Natural killer cell (primary cell): Measurements from ENCODE around the gene IQCK. TPM values are rescaled to one million over a fixed set of nuclear protein-coding genes. Genes with fewer than 3 reads are reported as not detected.

Experiments
- ATAC-seq, 3 donors: fragments of 150-1000 bp in 2 of 3; fragments of 200-7000 bp in 1 of 3; cut with Tn5 transposase; 1 replicate in 1 of 3; 2 replicates in 2 of 3; pipeline ENCODE4 v1.10.0; 2021; ENCODE audit warnings: mild to moderate bottlenecking in 2 of 3, moderate library complexity in 2 of 3
- DNase-seq, 2 donors: peaks; one replicate each; pipeline versions ENCODE4 v3.0.0 to v3.0.0-alpha.2; 2013 to 2021; ENCODE audit warnings: mixed read lengths in 1 of 2
- H3K27ac ChIP-seq: one replicate; pipeline ENCODE4 v1.5.1; 2013; ENCODE audit warnings: mild to moderate bottlenecking, low read length
- H3K27me3 ChIP-seq: one replicate; pipeline ENCODE4 v1.6.1; 2013; ENCODE audit warnings: low read length; ENCODE audit not compliant: control insufficient read depth, insufficient read depth
- H3K36me3 ChIP-seq: one replicate; pipeline ENCODE4 v1.6.1; 2013; ENCODE audit warnings: low read length; ENCODE audit not compliant: control insufficient read depth, insufficient read depth
- H3K4me1 ChIP-seq: one replicate; pipeline ENCODE4 v1.6.1; 2013; ENCODE audit warnings: low read length; ENCODE audit not compliant: control insufficient read depth, insufficient read depth
- H3K4me3 ChIP-seq: one replicate; pipeline ENCODE4 v1.5.1; 2013; ENCODE audit warnings: low read length
- H3K9me3 ChIP-seq: one replicate; pipeline ENCODE4 v1.6.1; 2013; ENCODE audit warnings: low read length; ENCODE audit not compliant: control insufficient read depth, insufficient read depth
- H3K27ac Mint-ChIP-seq, 2 donors: one replicate each; pipeline ENCODE4 v1.8.0; 2022; ENCODE audit warnings: mild to moderate bottlenecking in 2 of 2, mixed read lengths in 2 of 2, moderate library complexity in 1 of 2
- H3K27me3 Mint-ChIP-seq, 2 donors: one replicate each; pipeline ENCODE4 v1.8.0; 2022; ENCODE audit warnings: low read depth in 2 of 2, mixed read lengths in 2 of 2
- H3K36me3 Mint-ChIP-seq: one replicate; pipeline ENCODE4 v1.8.0; 2022; ENCODE audit warnings: mixed read lengths
- H3K4me1 Mint-ChIP-seq, 2 donors: one replicate each; pipeline ENCODE4 v1.8.0; 2022; ENCODE audit warnings: mixed read lengths in 2 of 2
- H3K4me3 Mint-ChIP-seq: one replicate; pipeline ENCODE4 v1.8.0; 2022; ENCODE audit warnings: mild to moderate bottlenecking, moderate library complexity, mixed read lengths
- H3K9me3 Mint-ChIP-seq, 2 donors: one replicate each; pipeline ENCODE4 v1.8.0; 2022; ENCODE audit warnings: mixed read lengths in 2 of 2
- CTCF ChIP-seq: fragments of 200-600 bp; IDR thresholded peaks from one replicate; pipeline ENCODE4 v1.8.0; 2022; ENCODE audit warnings: antibody characterized with exemption
- WGBS: methylation state at CpG from one replicate; pipeline ENCODE4 v1.1.7; 2013; ENCODE audit warnings: missing lambda C conversion rate; ENCODE audit not compliant: insufficient coverage; 5-methylcytosine and 5-hydroxymethylcytosine counted together
- intact Hi-C: fragments of 100-400 bp; cut with micrococcal nuclease; formaldehyde crosslinking; loops from one replicate; pipeline ENCODE4 v1.14.2; 2022
- total RNA-seq, 4 donors: library from RNA; stranded (reverse); fragments of 120-200 nt in 1 of 4; gene quantifications; one replicate each; pipeline versions ENCODE4 v1.2.3 to v1.2.4, GENCODE V29; 2013 to 2022

The IQCK gene
- total RNA-seq, 3 donors from 2014 or later (not counting 1 experiment from before 2014, with no cell fraction given) = 0.38 to 1.8 (median 0.68) TPM

- Histone ChIP-seq H3K36me3 (no peaks in the 10 kb centered on the region), H3K4me3 (no peak overlapping the region), H3K9me3 (no peaks in the 10 kb centered on the region), H3K27me3 (no peaks in the 10 kb centered on the region), H3K27ac (no peak overlapping the region), H3K4me1 (no peaks in the 10 kb centered on the region)
- intact Hi-C loops = no loop called here
- TF ChIP-seq CTCF = no peak
- DNase-seq = no peak
- Mint-ChIP-seq H3K27me3 (no peaks in the 10 kb centered on the region), H3K36me3 (no peaks in the 10 kb centered on the region), H3K4me3 (no peak overlapping the region), H3K27ac (no peak overlapping the region), H3K9me3 (no peaks in the 10 kb centered on the region), H3K4me1 (no peaks in the 10 kb centered on the region)
- no peak for ATAC-seq
- 75% methylated on average over 3 of the region's 3 CpGs for WGBS
These were observed 48.4 kb downstream of the IQCK start for GRCh38 chr16:19766554-19766884.

- H3K36me3 Mint-ChIP-seq = no peaks in the 10 kb centered on the region
- H3K4me3 ChIP-seq = no peak overlapping the region
- no peak for ATAC-seq
- no peaks in the 10 kb centered on the region for H3K9me3 ChIP-seq
- no peaks in the 10 kb centered on the region for H3K4me1 ChIP-seq
- WGBS = 91% methylated on average over 9 of the region's 9 CpGs
- intact Hi-C loops = no loop called here
- H3K27ac Mint-ChIP-seq = no peak overlapping the region
- no peaks in the 10 kb centered on the region for H3K9me3 Mint-ChIP-seq
- H3K4me3 Mint-ChIP-seq = no peak overlapping the region
- no peaks in the 10 kb centered on the region for H3K36me3 ChIP-seq
- DNase-seq = no peak
- H3K27me3 ChIP-seq = no peaks in the 10 kb centered on the region
- no peak for TF ChIP-seq CTCF
- H3K27me3 Mint-ChIP-seq = no peaks in the 10 kb centered on the region
- H3K27ac ChIP-seq = no peak overlapping the region
- H3K4me1 Mint-ChIP-seq = no peaks in the 10 kb centered on the region
These were observed 48.9 kb downstream of the IQCK start for GRCh38 chr16:19766988-19767387.

DNA sequence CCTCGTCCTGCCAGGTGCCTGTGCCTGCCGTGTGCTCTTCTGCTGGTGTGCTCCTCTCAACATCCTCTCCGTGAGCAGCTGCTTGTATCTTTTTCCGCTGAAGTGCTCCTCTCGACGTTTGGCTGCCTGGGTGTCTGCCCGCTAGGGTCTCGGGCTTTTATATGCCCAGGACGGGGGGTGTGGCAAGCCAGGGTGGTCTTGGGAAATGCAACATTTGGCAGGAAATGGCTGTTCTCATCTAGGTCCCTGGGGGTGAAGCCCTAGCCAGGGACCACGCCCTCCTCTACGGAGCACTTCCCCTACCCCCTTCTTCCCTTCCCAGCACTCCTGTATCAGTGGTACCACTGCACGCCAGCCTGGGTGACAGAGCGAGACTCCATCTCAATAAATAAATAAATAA lies 49.4 kb downstream of the IQCK start:
- Histone ChIP-seq H3K27me3 (no peaks in the 10 kb centered on the region), H3K4me1 (no peaks in the 10 kb centered on the region), H3K9me3 (no peaks in the 10 kb centered on the region), H3K36me3 (no peaks in the 10 kb centered on the region), H3K4me3 (no peak overlapping the region), H3K27ac (no peak overlapping the region)
- 90% methylated on average over 11 of the region's 13 CpGs for WGBS
- DNase-seq (no peak), ATAC-seq (no peak)
- H3K27ac Mint-ChIP-seq = no peak overlapping the region
- H3K4me1 Mint-ChIP-seq = no peaks in the 10 kb centered on the region
- H3K27me3 Mint-ChIP-seq = no peaks in the 10 kb centered on the region
- H3K9me3 Mint-ChIP-seq = no peaks in the 10 kb centered on the region
- TF ChIP-seq CTCF = no peak
- intact Hi-C loops = no loop called here
- H3K36me3 Mint-ChIP-seq = no peaks in the 10 kb centered on the region
- no peak overlapping the region for H3K4me3 Mint-ChIP-seq

GRCh38 chr16:19769239-19769638 lies 51.2 kb downstream of the IQCK start:
- H3K36me3 ChIP-seq = no peaks in the 10 kb centered on the region
- H3K27me3 Mint-ChIP-seq = peaks cover 2 to 6% of the 10 kb centered on the region in 2 donors

More at GRCh38 chr16:19769239-19769638, 51.2 kb downstream of the IQCK start:
- no peak overlapping the region for H3K4me3 ChIP-seq
- H3K9me3 ChIP-seq = no peaks in the 10 kb centered on the region
- intact Hi-C loops = no loop called here
- DNase-seq (no peak), ATAC-seq (no peak)
- WGBS = 95% methylated on average over 3 of the region's 4 CpGs
- H3K27ac ChIP-seq = no peak overlapping the region
- H3K4me1 ChIP-seq = no peaks in the 10 kb centered on the region
- no peaks in the 10 kb centered on the region for H3K9me3 Mint-ChIP-seq
- no peaks in the 10 kb centered on the region for H3K4me1 Mint-ChIP-seq
- TF ChIP-seq CTCF = no peak
- H3K27ac Mint-ChIP-seq = no peak overlapping the region
- H3K27me3 ChIP-seq = no peaks in the 10 kb centered on the region
- H3K36me3 Mint-ChIP-seq = no peaks in the 10 kb centered on the region
- H3K4me3 Mint-ChIP-seq = no peak overlapping the region
